HG03135 (cell line): Measurements from ENCODE around the gene KNDC1.

Experiments
- ATAC-seq: cut with Tn5 transposase; IDR thresholded peaks from one replicate; pipeline ENCODE4 v1.9.1; 2021; ENCODE audit warnings: mild to moderate bottlenecking, moderate library complexity; ENCODE audit not compliant: unreplicated experiment

The KNDC1 gene

DNA sequence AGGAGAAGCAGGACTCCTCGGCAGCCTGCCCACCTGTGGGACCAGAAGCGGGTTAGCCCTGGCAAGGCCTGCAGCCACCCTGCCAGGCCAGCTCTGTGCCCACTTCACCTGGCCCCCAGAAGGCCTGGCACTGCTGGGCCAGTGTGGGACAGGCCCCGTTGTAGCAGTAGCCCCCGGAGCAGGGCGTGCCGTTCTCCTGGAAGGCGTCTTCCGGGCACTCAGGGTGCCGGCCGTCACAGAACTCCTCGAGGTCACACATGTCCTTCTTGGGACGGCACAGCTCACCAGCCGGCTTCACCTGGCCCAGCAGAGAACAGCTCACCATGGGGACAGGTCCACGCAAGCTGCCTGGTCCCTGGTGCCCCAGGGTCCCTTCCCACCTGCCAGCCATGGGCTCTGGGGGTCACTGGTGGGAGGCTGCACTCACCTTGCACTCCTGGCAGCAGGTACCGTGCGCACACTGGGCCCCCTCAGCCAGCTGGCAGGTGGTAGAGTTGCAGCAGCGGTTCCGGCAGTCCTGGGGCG lies 110.8 kb downstream of the KNDC1 start:
- no peak for ATAC-seq

DNA sequence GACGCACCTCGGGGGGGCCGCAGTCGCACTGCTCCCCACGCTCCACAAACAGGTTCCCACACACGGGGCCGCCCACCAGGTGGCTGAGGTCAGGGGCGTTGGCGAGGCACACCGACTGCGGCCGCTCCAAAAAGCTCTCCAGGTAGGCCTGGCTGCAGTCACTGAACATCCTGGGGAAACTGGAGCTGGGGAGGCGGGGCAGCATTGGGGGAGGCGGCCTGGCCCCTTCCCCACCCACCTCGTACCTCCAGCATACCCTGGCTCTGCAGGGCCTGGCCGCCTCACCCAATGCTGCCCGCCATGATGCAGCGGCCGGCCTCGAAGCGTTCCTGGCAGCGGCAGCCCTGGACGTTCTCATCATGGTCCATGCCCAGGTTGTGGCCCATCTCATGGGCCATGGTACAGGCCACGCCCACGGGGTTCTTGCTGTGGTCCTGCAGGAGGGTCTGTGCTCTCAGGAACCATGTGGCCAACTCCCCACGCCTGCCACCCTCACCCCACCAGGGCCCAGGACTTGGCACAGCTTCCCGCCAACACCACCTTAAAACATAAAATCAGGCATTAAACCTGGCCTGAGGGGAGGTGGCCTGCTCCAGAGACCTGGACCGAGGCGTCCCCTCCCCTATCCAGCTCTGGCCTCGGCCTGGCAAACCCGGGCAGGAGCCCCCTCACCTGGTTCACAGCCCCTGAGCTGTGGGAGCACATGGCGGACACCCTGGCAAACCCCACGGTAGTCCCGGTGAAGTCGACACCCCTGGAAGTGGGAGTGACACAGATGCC lies 111.7 kb downstream of the KNDC1 start:
- ATAC-seq: no peak

DNA sequence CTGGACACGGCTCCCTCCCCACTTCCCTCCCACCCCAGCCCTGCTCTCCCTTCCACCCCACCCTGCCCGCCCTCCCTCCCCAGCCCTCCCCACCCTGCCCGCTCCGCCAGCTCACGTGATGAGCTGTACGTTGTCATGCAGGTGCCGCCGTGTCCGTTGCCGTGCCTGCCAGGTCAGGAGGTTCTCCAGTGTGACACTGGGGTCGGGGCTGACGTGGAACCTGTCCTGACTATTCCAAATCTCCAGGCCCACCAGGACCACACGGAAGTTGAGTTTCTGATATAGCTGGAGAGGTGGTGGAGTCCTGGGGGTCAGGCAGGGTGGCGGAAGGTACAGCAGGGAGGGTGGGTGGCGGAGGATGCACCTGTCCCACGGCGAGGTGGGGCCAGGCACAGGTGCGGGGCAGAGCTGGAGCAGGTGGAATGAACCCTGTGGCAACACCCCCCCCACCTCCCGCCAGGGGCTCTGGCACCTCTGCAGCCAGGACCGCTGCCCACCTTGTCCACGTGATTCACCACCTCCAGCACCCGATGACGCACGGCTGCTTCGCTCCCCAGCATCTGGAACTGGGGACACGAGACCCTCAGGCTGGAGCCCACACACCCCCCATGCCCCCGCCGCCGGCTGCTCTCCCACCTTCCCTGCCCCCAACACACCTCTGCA lies 112.4 kb downstream of the KNDC1 start:
- no peak for ATAC-seq

DNA sequence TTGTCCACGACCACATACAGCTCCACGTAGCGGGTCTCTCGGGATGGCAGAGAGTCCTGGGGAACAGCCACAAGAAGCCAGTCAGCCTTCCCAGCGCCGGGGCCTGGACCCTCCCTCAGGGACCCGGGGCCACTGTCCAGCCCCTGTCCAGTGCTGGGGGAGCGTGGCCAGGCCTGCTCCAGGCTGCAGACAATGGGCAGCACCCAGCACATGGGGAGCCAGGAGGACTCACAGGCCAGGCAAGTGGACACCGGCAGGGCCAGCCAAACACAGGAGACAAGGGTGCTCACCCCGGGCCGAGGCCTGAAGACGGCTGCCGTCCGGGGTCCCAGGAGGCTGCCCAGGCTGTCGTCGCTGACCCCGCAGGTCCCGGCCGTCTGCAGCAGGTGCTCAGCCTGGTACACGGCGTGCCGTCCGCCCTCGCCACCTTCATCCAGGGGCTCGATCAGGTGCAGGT lies 113.0 kb downstream of the KNDC1 start:
- no peak for ATAC-seq

DNA sequence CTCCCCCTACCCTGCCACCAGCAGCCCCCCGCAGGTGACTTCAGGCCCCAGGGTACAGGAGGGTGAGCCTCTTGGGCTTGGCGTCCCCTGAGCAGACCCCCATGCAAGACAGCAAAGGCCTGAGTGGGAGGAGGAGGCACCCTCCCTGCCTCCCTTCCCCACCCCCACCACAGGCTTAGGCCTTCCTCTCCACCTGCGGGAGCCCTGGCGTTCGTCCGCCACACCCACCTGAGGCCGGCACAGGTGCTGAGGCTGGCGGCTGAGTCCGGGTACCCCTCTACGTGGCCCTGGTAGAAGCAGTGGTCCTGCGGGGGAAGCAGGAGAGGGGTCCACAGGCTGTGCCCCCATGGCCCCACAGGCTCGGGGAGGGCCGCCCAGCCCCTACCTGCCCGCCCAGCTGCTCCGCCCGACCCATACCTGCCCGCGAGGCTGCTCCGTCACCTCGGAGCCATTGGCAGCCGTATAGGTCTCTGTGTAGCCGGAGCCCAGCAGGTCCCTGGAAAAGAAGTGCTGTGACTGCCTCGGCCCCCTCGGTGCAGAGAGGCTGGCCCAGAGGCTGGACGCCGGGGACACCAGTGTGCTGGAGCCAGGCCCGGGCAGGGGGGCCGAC lies 113.6 kb downstream of the KNDC1 start:
- no peak for ATAC-seq

DNA sequence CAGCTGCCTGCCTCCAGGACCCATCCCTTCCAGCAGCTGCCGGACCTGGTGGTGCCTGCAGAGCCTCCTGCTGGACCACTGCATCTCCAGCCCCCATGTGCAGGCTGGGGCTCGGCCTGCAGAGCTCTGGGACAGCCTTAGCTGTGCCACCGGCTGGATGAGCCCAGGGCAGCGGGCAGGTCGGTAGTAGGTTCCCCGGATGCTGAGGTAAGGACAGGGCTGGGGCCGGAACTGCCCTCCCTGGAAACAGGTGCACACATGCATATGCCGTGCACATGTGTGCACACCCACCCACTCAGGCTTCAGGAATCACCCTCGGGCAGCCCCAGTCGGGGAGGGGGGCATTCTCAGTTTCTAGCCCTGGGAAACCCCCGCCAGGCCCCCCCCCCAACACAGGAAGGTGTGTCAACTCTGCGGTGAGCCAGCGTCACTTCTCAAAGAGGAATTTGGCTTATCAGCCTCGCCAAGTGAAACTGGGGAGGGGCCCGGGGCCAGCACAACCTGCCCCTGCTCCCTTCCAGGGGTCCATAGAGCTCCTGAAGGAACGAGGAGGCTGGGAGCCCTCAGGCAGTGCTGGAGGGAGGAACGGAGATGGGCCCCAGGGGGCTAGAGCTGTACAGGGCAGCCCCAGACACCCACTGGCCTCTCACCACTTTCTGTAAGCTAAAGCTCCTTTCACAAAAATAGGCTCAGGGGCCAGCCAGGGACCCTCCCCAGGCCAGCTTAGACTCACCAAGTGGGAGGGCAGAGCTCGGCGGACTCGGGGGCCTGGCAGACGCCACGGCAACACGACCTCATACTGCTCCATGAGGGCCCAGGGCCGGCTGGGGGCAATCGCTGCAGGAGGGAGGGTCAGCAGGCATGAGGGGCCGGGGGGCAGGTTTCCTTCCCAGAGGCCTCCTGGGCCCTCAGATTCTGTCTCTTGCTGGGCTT lies 115.0 kb downstream of the KNDC1 start:
- ATAC-seq: peak; percentile 48

DNA sequence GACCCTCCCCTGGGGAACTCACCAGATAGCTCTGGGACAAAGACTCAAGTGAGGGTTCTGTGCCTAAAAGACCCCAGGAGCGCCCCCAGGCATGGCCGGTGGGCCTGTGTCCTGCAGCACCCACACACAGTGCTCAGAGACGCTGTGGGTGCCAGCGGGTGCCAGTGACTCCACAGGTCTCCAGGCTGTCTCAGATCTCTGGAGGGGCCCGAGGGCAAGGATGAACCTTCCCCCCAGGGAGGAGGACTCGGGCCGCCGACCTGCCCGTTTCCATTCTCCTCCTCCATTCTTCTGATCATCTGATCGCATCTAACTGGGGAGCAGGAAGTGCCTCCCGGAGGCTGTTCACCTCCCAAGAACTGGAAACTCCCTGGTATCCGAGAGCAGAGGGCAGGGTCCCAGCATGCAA lies 115.7 kb downstream of the KNDC1 start:
- peak; percentile 37 for ATAC-seq
